Measurements from ENCODE around the gene ZNF385B. TPM values are rescaled to one million over a fixed set of nuclear protein-coding genes. Genes with fewer than 3 reads are reported as not detected.

ZNF385B gene
- total RNA-seq, 1 experiment from 2014 or later = 9.3 TPM

DNA sequence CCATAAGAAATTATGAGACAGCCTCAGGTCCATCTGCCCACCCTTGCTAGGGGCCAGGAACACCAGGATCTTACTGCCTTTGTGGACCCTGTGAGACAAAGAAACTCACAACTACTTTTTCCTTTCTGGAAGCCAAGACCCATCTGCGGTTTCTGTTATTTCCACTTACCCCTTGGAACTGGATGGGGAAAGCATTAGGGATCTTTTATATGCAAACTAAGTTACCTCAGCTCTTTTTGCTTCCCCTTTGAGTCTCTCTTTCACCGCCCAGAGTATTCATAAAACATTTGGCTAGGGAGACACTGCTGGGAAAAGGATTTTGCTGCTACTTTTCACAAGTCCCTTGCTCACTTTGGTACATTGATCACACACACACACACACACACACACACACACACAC lies 95.7 kb downstream of the ZNF385B start:
- Histone ChIP-seq H3K27me3 (ENCODE audit: insufficient read depth, low read length) (no peaks in the 10 kb centered on the region), H4K20me1 (ENCODE audit: insufficient read depth) (no peaks in the 10 kb centered on the region), H2AFZ (ENCODE audit: low read depth, low read length, poor library complexity, severe bottlenecking) (no peak overlapping the region), H3K27ac (ENCODE audit: low read depth, low read length) (no peak overlapping the region), H3K4me1 (ENCODE audit: control insufficient read depth in 1 of 2, insufficient read depth in 2 of 2, low read length in 2 of 2) (no peaks in the 10 kb centered on the region), H3K9ac (ENCODE audit: low read length) (no peak overlapping the region), H3K79me2 (ENCODE audit: insufficient read depth, low read length) (no peaks in the 10 kb centered on the region), H3K4me2 (ENCODE audit: low read length) (no peak overlapping the region), H3K9me3 (ENCODE audit: control insufficient read depth in 1 of 2, insufficient read depth in 1 of 2, low read depth in 1 of 2, low read length in 2 of 2) (no peaks in the 10 kb centered on the region), H3K36me3 (ENCODE audit: control insufficient read depth in 1 of 2, insufficient read depth in 2 of 2, low read length in 2 of 2) (no peaks in the 10 kb centered on the region), H3K4me3 (replicated peaks in 1 of 2; ENCODE audit: low read depth in 1 of 2, low read length in 2 of 2) (no peak overlapping the region), H3K9me2 (ENCODE audit: insufficient read depth) (no peaks in the 10 kb centered on the region)
- RAD21 ChIA-PET (ENCODE audit: low non-redundant PET in 1 of 2, low total read pairs in 2 of 2, uncharacterized antibody in 2 of 2, unreplicated experiment in 2 of 2) = no interaction called here
- intact Hi-C loops (cut with micrococcal nuclease) = no loop called here
- no peak for ATAC-seq
- CTCF ChIA-PET = no interaction called here
- no peak for DNase-seq (ENCODE audit: low read depth, low spot score)
- POLR2A ChIA-PET = no interaction called here
- TF ChIP-seq YY1 (IDR thresholded peaks at IDR 0.05; ENCODE audit: extremely low read depth, insufficient replicate concordance, low read depth, low read length) (no peak), ZNF274 (IDR thresholded peaks at IDR 0.05; ENCODE audit: low read depth, low read length) (no peak), RAD21 (IDR thresholded peaks at IDR 0.05; ENCODE audit: low read depth) (no peak), EGR1 (IDR thresholded peaks at IDR 0.05; ENCODE audit: low read depth) (no peak), SP1 (IDR thresholded peaks at IDR 0.05; ENCODE audit: low read depth) (no peak), POLR2AphosphoS5 (IDR thresholded peaks at IDR 0.05; ENCODE audit: low read depth, low read length) (no peak), CEBPB (IDR thresholded peaks at IDR 0.05; ENCODE audit: low read depth) (no peak), FOSL1 (IDR thresholded peaks at IDR 0.05; ENCODE audit: low read depth) (no peak), SIN3A (IDR thresholded peaks at IDR 0.05; ENCODE audit: low read depth) (no peak), REST (IDR thresholded peaks at IDR 0.05; ENCODE audit: low read depth) (no peak), EZH2phosphoT487 (IDR thresholded peaks at IDR 0.05; ENCODE audit: borderline replicate concordance) (no peak), ZFX (IDR thresholded peaks at IDR 0.05) (no peak), SRF (IDR thresholded peaks at IDR 0.05; ENCODE audit: low read depth) (no peak)
- TF ChIP-seq, protein P1, sequence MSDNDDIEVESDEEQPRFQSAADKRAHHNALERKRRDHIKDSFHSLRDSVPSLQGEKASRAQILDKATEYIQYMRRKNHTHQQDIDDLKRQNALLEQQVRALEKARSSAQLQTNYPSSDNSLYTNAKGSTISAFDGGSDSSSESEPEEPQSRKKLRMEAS (IDR thresholded peaks at IDR 0.05) = no peak
- no TSS peak for BruUV-seq (replicated peaks)

All from HCT116 (cell line).